A549 (cell line): ENCODE data around the gene ZNF862. TPM values are rescaled to one million over a fixed set of nuclear protein-coding genes. Genes with fewer than 3 reads are reported as not detected.

Experiments
- ATAC-seq, 2 experiments: fragments of 200-7000 bp in 1 of 2; fragments of >200 bp in 1 of 2; cut with Nextera tagmentation in 1 of 2; cut with Tn5 transposase in 1 of 2; 3 replicates each; pipeline versions ENCODE4 v1.8.0 to v1.9.1; 2018 to 2020; ENCODE audit warnings: mild to moderate bottlenecking in 1 of 2, moderate library complexity in 1 of 2
- CTCF ChIA-PET: fragments of 300-600 bp; sonication (Branson Sonifier 250); formaldehyde crosslinking; extraction: SDS; loops from one replicate; lab custom pipeline; 2021; ENCODE audit warnings: antibody characterized with exemption, inconsistent platforms; lab: Yijun Ruan, JAX
- POLR2A ChIA-PET: fragments of 350-600 bp; formaldehyde crosslinking; extraction: SDS; loops from one replicate; lab custom pipeline; 2021; ENCODE audit warnings: antibody characterized with exemption, inconsistent platforms; lab: Yijun Ruan, JAX
- DNase-seq, 2 experiments: peaks; one replicate each; pipeline versions ENCODE4 v3.0.0 to v3.0.0-alpha.2; 2011 to 2016; ENCODE audit warnings: low read depth in 1 of 2, low spot score in 1 of 2
- FAIRE-seq: peaks from 2 replicates; lab custom pipeline; 2011; peaks lifted over from hg19 to GRCh38; lab: Jason Lieb, UNC
- H3K27ac ChIP-seq, 2 experiments: fragments of >200 bp; sonication (Bioruptor Twin); formaldehyde crosslinking; 3 replicates each; pipeline ENCODE4 v1.5.1; 2016 to 2017
- H3K4me1 ChIP-seq: fragments of >200 bp; sonication (Bioruptor Twin); formaldehyde crosslinking; 3 replicates; pipeline ENCODE4 v1.6.1; 2016
- H3K4me2 ChIP-seq: fragments of >200 bp; sonication (Bioruptor Twin); formaldehyde crosslinking; 3 replicates; pipeline ENCODE4 v1.6.1; 2016
- H3K4me3 ChIP-seq: fragments of >200 bp; sonication (Bioruptor Twin); formaldehyde crosslinking; 3 replicates; pipeline ENCODE4 v1.5.1; 2016
- H3K9me3 ChIP-seq: fragments of >200 bp; sonication (Bioruptor Twin); formaldehyde crosslinking; 3 replicates; pipeline ENCODE4 v1.6.1; 2016
- BHLHE40 ChIP-seq: IDR thresholded peaks from 2 replicates; pipeline ENCODE4 v1.6.1; 2012; ENCODE audit warnings: low read depth, low read length, inconsistent platforms
- CTCF ChIP-seq: fragments of >200 bp; sonication (Bioruptor Twin); formaldehyde crosslinking; IDR thresholded peaks from 3 replicates; pipeline ENCODE4 v1.5.1; 2016
- FOSB ChIP-seq: fragments of 250-450 bp; sonication (Bioruptor Pico); IDR thresholded peaks from 2 replicates; pipeline ENCODE4 v1.5.0; 2020; ENCODE audit warnings: mild to moderate bottlenecking, moderate library complexity
- FOXS1 ChIP-seq: fragments of 250-450 bp; sonication (Bioruptor Pico); IDR thresholded peaks from 2 replicates; pipeline ENCODE4 v1.5.0; 2020; ENCODE audit warnings: mild to moderate bottlenecking, moderate library complexity
- GATA3 ChIP-seq: IDR thresholded peaks from 2 replicates; pipeline ENCODE4 v1.6.1; 2012; ENCODE audit warnings: borderline replicate concordance
- HDAC2 ChIP-seq: fragments of 200-600 bp; sonication (generic); IDR thresholded peaks from 2 replicates; pipeline ENCODE4 v1.6.1; 2016
- HMGXB4 ChIP-seq: fragments of 250-450 bp; sonication (Bioruptor Pico); IDR thresholded peaks from 2 replicates; pipeline ENCODE4 v1.5.0; 2021; ENCODE audit warnings: mild to moderate bottlenecking, moderate library complexity, borderline replicate concordance
- HOXB5 ChIP-seq: fragments of 250-450 bp; sonication (Bioruptor Pico); IDR thresholded peaks from 2 replicates; pipeline ENCODE4 v1.5.0; 2020; ENCODE audit warnings: mild to moderate bottlenecking, moderate library complexity
- JUN ChIP-seq, 2 experiments: fragments of >200 bp; sonication (Bioruptor Twin); formaldehyde crosslinking; IDR thresholded peaks; 2 replicates in 1 of 2; 3 replicates in 1 of 2; pipeline ENCODE4 v1.6.1; 2016 to 2017
- KDM1A ChIP-seq: fragments of 200-600 bp; sonication (generic); IDR thresholded peaks from 2 replicates; pipeline ENCODE4 v1.6.1; 2016; ENCODE audit warnings: low read depth, mild to moderate bottlenecking
- MAFK ChIP-seq: fragments of 450-650 bp; IDR thresholded peaks from 2 replicates; pipeline ENCODE4 v1.6.1; 2014; ENCODE audit not compliant: partially characterized antibody
- MAX ChIP-seq: IDR thresholded peaks from 2 replicates; pipeline ENCODE4 v1.6.1; 2012
- NPAS2 ChIP-seq: fragments of 250-450 bp; sonication (Bioruptor Pico); IDR thresholded peaks from 2 replicates; pipeline ENCODE4 v1.8.0; 2022; ENCODE audit warnings: mild to moderate bottlenecking, moderate library complexity, borderline replicate concordance
- PHF8 ChIP-seq: fragments of 200-600 bp; sonication (generic); IDR thresholded peaks from 2 replicates; pipeline ENCODE4 v1.6.1; 2016; ENCODE audit warnings: low read depth, mild to moderate bottlenecking, antibody characterized with exemption, moderate library complexity, borderline replicate concordance
- POLR2A ChIP-seq: IDR thresholded peaks from 2 replicates; pipeline ENCODE4 v1.6.1; 2012; ENCODE audit warnings: mild to moderate bottlenecking, low read length
- POLR2AphosphoS2 ChIP-seq: conservative IDR thresholded peaks from 2 replicates; pipeline ENCODE4 v1.6.1; 2012; ENCODE audit warnings: low read length, improper control_type of control experiment, inconsistent platforms
- RAD21 ChIP-seq, 2 experiments: fragments of >200 bp in 1 of 2; sonication (Bioruptor Twin) in 1 of 2; formaldehyde crosslinking in 1 of 2; IDR thresholded peaks in 1 of 2; conservative IDR thresholded peaks in 1 of 2; 2 replicates in 1 of 2; 3 replicates in 1 of 2; pipeline ENCODE4 v1.6.1; 2012 to 2018; ENCODE audit warnings: inconsistent platforms in 1 of 2
- RFX5 ChIP-seq: fragments of 450-650 bp; IDR thresholded peaks from 2 replicates; pipeline ENCODE4 v1.7.1; 2014; ENCODE audit warnings: antibody characterized with exemption, mild to moderate bottlenecking, moderate library complexity
- RNF2 ChIP-seq: fragments of 200-600 bp; sonication (generic); IDR thresholded peaks from 2 replicates; pipeline ENCODE4 v1.6.1; 2016; ENCODE audit warnings: low read depth, mild to moderate bottlenecking, antibody characterized with exemption, moderate library complexity, borderline replicate concordance
- ZNF302 ChIP-seq: fragments of 250-450 bp; sonication (Bioruptor Pico); IDR thresholded peaks from 2 replicates; pipeline ENCODE4 v1.9.0; 2021; ENCODE audit warnings: inconsistent platforms, mild to moderate bottlenecking, moderate library complexity
- WGBS: methylation state at CpG from one replicate; pipeline ENCODE4 v1.1.6; 2017; ENCODE audit errors: missing lambda C conversion rate; 5-methylcytosine and 5-hydroxymethylcytosine counted together
- polyA minus RNA-seq: library from RNA; depleted of rRNA, polyadenylated mRNA; stranded (reverse); fragments of >200 nt; gene quantifications from 2 replicates; pipeline ENCODE4 v1.2.3, GENCODE V29; 2011; rRNA and poly(A)+ RNA removed
- polyA plus RNA-seq, 4 experiments: library from polyadenylated mRNA; depleted of rRNA in 3 of 4; stranded (reverse); fragments of >200 nt; fragmentation: RNase III in 1 of 4; extraction: RNeasy Plus Mini Kit Qiagen cat#74134 plus additional on column Dnase treatment in 1 of 4; gene quantifications; 2 replicates in 3 of 4; 3 replicates in 1 of 4; pipeline ENCODE4 v1.2.3, GENCODE V29; 2011 to 2017
- TF ChIP-seq, protein P1 (sequence below): IDR thresholded peaks from 2 replicates; pipeline ENCODE4 v1.6.1; 2012; ENCODE audit warnings: low read depth, borderline replicate concordance
- TF ChIP-seq, protein P2 (sequence below): fragments of >200 bp; sonication (Bioruptor Twin); formaldehyde crosslinking; IDR thresholded peaks from 3 replicates; pipeline ENCODE4 v1.6.1; 2016
- TF ChIP-seq, protein P3 (sequence below): IDR thresholded peaks from 2 replicates; pipeline ENCODE4 v1.6.1; 2012

The ZNF862 gene
- polyA plus RNA-seq (2011; rRNA removed) (8.0 and 11.1 TPM in 2 replicates), polyA plus RNA-seq (2017; fragmentation: RNase III; extraction: RNeasy Plus Mini Kit Qiagen cat#74134 plus additional on column Dnase treatment) (2.8 to 3.9 TPM (median 3.9 TPM) in 3 replicates), polyA minus RNA-seq (8.7 and 17.1 TPM in 2 replicates)
- polyA plus RNA-seq (2012; cell fraction: cytosol; rRNA removed): 2.5 and 3.4 TPM in 2 replicates
- polyA plus RNA-seq (2012; cell fraction: nucleus; rRNA removed): 9.5 and 10.1 TPM in 2 replicates

- DNase-seq (peak; percentile 98 to 99), FAIRE-seq (peak; percentile 72), ATAC-seq (peak; percentile 96 to 98)
- peak within 1 kb of the TSS; percentile 79 for H3K4me2 ChIP-seq
- WGBS: 0% methylated on average over 5 of the region's 86 CpGs
- peak within 1 kb of the TSS; percentile 85 to 89 for H3K27ac ChIP-seq
- TF ChIP-seq POLR2A (peak; percentile 75), PHF8 (peak; percentile 85), MAX (peak; percentile 67), JUN (IDR thresholded peaks at IDR 0.05) (peak in 1 of 2 experiments; percentile 74; a peak in 4 of 5 replicates), RNF2 (0 out of 2 replicates have a peak, but pooled peaks have one; percentile 59), RAD21 (conservative IDR thresholded peaks at IDR 0.05 in 1 of 2, IDR thresholded peaks at IDR 0.05 in 1 of 2) (0 out of 5 replicates have a peak, but pooled peaks of 1 of the 2 experiments have one; percentile 2), GATA3 (no peak; the same call in 1 of the 2 replicates), HDAC2 (no peak; the same call in 1 of the 2 replicates), RFX5 (peak; percentile 73)
- TF ChIP-seq, protein P1, sequence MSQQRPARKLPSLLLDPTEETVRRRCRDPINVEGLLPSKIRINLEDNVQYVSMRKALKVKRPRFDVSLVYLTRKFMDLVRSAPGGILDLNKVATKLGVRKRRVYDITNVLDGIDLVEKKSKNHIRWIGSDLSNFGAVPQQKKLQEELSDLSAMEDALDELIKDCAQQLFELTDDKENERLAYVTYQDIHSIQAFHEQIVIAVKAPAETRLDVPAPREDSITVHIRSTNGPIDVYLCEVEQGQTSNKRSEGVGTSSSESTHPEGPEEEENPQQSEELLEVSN: 0 out of 2 replicates have a peak, but pooled peaks have one; percentile 19
- TF ChIP-seq, protein P2, sequence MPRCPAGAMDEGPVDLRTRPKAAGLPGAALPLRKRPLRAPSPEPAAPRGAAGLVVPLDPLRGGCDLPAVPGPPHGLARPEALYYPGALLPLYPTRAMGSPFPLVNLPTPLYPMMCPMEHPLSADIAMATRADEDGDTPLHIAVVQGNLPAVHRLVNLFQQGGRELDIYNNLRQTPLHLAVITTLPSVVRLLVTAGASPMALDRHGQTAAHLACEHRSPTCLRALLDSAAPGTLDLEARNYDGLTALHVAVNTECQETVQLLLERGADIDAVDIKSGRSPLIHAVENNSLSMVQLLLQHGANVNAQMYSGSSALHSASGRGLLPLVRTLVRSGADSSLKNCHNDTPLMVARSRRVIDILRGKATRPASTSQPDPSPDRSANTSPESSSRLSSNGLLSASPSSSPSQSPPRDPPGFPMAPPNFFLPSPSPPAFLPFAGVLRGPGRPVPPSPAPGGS: peak; percentile 66; the same call in 1 of the 3 replicates
- H3K9me3 ChIP-seq: no peaks in the 10 kb centered on the region
- ChIA-PET POLR2A (interaction anchor here (0.7 to 1.0 kb wide), 2 partner anchors 11 to 576 kb away, joined by 3 to 4 read pairs; partner anchors contain the start of gene ZNF783), CTCF (interaction anchor here (0.6 to 1.8 kb wide), 4 partner anchors 10 to 527 kb away, joined by 3 to 6 read pairs (median 3); no protein-coding TSS in a partner anchor)
- peak within 1 kb of the TSS; percentile 79 for H3K4me3 ChIP-seq
- peaks cover 10% of the 10 kb centered on the region; the same call in 2 of the 3 replicates for H3K4me1 ChIP-seq
Observed at GRCh38 chr7:149838224-149838991, at the start of gene ZNF862. TSS of gene ZNF862 (plus strand) at chr7:149838375. CDS start at chr7:149838612, 237 bp downstream.

DNA sequence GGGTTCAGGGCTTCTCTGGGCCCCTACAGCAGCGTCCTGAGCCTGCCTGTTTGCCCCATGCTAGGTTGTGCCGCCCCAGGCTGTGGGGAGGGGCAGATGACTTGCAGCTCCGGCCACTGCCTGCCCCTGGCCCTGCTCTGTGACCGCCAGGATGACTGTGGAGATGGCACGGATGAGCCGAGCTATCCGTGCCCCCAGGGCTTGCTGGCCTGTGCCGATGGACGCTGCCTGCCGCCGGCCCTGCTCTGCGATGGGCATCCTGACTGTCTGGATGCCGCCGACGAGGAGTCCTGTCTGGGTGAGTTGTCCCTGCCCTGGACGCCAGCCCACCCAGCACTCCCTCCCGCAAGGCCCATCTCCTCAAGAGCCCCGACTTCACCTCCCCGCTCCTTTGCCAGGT is 49.1 kb upstream of the ZNF862 start:
- no peak for TF ChIP-seq CTCF
- no peak for TF ChIP-seq KDM1A
- no peak for TF ChIP-seq BHLHE40
- TF ChIP-seq, protein P3, sequence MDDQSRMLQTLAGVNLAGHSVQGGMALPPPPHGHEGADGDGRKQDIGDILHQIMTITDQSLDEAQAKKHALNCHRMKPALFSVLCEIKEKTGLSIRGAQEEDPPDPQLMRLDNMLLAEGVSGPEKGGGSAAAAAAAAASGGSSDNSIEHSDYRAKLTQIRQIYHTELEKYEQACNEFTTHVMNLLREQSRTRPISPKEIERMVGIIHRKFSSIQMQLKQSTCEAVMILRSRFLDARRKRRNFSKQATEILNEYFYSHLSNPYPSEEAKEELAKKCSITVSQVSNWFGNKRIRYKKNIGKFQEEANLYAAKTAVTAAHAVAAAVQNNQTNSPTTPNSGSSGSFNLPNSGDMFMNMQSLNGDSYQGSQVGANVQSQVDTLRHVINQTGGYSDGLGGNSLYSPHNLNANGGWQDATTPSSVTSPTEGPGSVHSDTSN: no peak
- no peak for TF ChIP-seq PHF8
- TF ChIP-seq FOXS1 (CRISPR knock-in tag): no peak
- no peak for TF ChIP-seq NPAS2 (CRISPR knock-in tag)
- TF ChIP-seq MAFK: no peak
- no peak for TF ChIP-seq FOSB (CRISPR knock-in tag)
- TF ChIP-seq HOXB5 (CRISPR knock-in tag): no peak
- no peak for TF ChIP-seq ZNF302
- no peak for TF ChIP-seq POLR2AphosphoS2
- no peak for TF ChIP-seq HDAC2
- no peak for TF ChIP-seq HMGXB4 (CRISPR knock-in tag)
- no peak for TF ChIP-seq GATA3
- peaks cover 8% of the 10 kb centered on the region; the same call in 1 of the 3 replicates for H3K4me1 ChIP-seq
- POLR2A ChIA-PET: no interaction called here
- FAIRE-seq: no peak
- no peaks in the 10 kb centered on the region for H3K9me3 ChIP-seq
- DNase-seq: no peak
- WGBS: 97% methylated on average over 5 of the region's 19 CpGs
- H3K27ac ChIP-seq: no peak overlapping the region
- ATAC-seq: no peak
- CTCF ChIA-PET: interaction anchor here (0.7 to 1.8 kb wide), 6 partner anchors 8 to 31 kb away, joined by 3 to 6 read pairs (median 4); no protein-coding TSS in a partner anchor
- H3K4me2 ChIP-seq: no peak overlapping the region
- H3K4me3 ChIP-seq: no peak overlapping the region
